Thoracic aorta (tissue), 2 donors: ENCODE results near the gene XDH. TPM values are rescaled to one million over a fixed set of nuclear protein-coding genes. Genes with fewer than 3 reads are reported as not detected.

ENCODE experiments used
- ATAC-seq: fragments of 150-250 bp; one replicate; pipeline ENCODE4 v1.8.0; 2017; ENCODE audit warnings: low read depth; ENCODE audit not compliant: insufficient number of reproducible peaks, low FRiP score
- DNase-seq: peaks from one replicate; pipeline ENCODE4 v3.0.0-alpha.2; 2020; ENCODE audit warnings: low spot score
- H3K27ac ChIP-seq, 2 donors: fragments of 200-600 bp; sonication (generic); 1 replicate in 1 of 2; 2 replicates in 1 of 2; pipeline ENCODE4 v1.5.1; 2016; ENCODE audit warnings: mild to moderate bottlenecking in 2 of 2, moderate library complexity in 2 of 2
- H3K27me3 ChIP-seq: fragments of 200-600 bp; sonication (generic); replicated peaks from 2 replicates; pipeline ENCODE4 v1.6.0; 2016; ENCODE audit warnings: mild to moderate bottlenecking; ENCODE audit not compliant: insufficient read depth
- H3K36me3 ChIP-seq: fragments of 200-600 bp; sonication (generic); one replicate; pipeline ENCODE4 v1.5.1; 2016
- H3K4me1 ChIP-seq, 2 donors: fragments of 200-600 bp; sonication (generic); 1 replicate in 1 of 2; 2 replicates in 1 of 2; pipeline versions ENCODE4 v1.5.1 to v1.6.0; 2016; ENCODE audit warnings: low read depth in 2 of 2, mild to moderate bottlenecking in 1 of 2; ENCODE audit not compliant: control insufficient read depth in 1 of 2
- H3K4me3 ChIP-seq: fragments of 200-600 bp; sonication (generic); 2 replicates; pipeline ENCODE4 v1.5.1; 2016; ENCODE audit warnings: mild to moderate bottlenecking
- H3K9me3 ChIP-seq: fragments of 200-600 bp; sonication (generic); 2 replicates; pipeline ENCODE4 v1.5.1; 2016
- total RNA-seq, 2 donors: library from RNA; depleted of rRNA; stranded (reverse); fragments of >200 nt; gene quantifications; one replicate each; pipeline versions ENCODE4 v1.1.0 to v1.2.3, GENCODE V29; 2016
- TF ChIP-seq, protein P1 (sequence below): fragments of 200-600 bp; sonication (generic); IDR thresholded peaks from one replicate; pipeline ENCODE4 v1.5.1; 2019; ENCODE audit warnings: antibody characterized with exemption

Gene XDH
- total RNA-seq, 2 donors from 2014 or later, result not detected

- no peaks in the 10 kb centered on the region for H3K27me3 ChIP-seq
- no peak overlapping the region for H3K27ac ChIP-seq
- peaks cover 34 to 63% of the 10 kb centered on the region in 2 donors for H3K4me1 ChIP-seq
- H3K9me3 ChIP-seq, result no peaks in the 10 kb centered on the region
- no peak for DNase-seq
- H3K4me3 ChIP-seq, result no peak overlapping the region
- H3K36me3 ChIP-seq, result no peaks in the 10 kb centered on the region
- ATAC-seq, result no peak
- TF ChIP-seq, protein P1, sequence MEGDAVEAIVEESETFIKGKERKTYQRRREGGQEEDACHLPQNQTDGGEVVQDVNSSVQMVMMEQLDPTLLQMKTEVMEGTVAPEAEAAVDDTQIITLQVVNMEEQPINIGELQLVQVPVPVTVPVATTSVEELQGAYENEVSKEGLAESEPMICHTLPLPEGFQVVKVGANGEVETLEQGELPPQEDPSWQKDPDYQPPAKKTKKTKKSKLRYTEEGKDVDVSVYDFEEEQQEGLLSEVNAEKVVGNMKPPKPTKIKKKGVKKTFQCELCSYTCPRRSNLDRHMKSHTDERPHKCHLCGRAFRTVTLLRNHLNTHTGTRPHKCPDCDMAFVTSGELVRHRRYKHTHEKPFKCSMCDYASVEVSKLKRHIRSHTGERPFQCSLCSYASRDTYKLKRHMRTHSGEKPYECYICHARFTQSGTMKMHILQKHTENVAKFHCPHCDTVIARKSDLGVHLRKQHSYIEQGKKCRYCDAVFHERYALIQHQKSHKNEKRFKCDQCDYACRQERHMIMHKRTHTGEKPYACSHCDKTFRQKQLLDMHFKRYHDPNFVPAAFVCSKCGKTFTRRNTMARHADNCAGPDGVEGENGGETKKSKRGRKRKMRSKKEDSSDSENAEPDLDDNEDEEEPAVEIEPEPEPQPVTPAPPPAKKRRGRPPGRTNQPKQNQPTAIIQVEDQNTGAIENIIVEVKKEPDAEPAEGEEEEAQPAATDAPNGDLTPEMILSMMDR, result no peak
These were observed 115.0 kb downstream of the XDH start for GRCh38 chr2:31299547-31299946.

- Histone ChIP-seq H3K4me3 (no peak overlapping the region), H3K9me3 (no peaks in the 10 kb centered on the region), H3K36me3 (no peaks in the 10 kb centered on the region), H3K4me1 (peaks cover 30 to 64% of the 10 kb centered on the region in 2 donors), H3K27me3 (no peaks in the 10 kb centered on the region), H3K27ac (peak overlapping the region; percentile 86 to 89)
- TF ChIP-seq, protein P1, result no peak
- ATAC-seq (no peak), DNase-seq (no peak)
These were observed 116.8 kb downstream of the XDH start for GRCh38 chr2:31297751-31298150.

GRCh38 chr2:31296641-31297287 lies 117.8 kb downstream of the XDH start:
- H3K9me3 ChIP-seq, result no peaks in the 10 kb centered on the region
- no peaks in the 10 kb centered on the region for H3K36me3 ChIP-seq
- no peak for DNase-seq
- peak overlapping the region; percentile 86 to 89 for H3K27ac ChIP-seq
- H3K4me3 ChIP-seq, result peak overlapping the region; percentile 33
- TF ChIP-seq, protein P1, result no peak
- no peaks in the 10 kb centered on the region for H3K27me3 ChIP-seq
- ATAC-seq, result peak; percentile 52
- peaks cover 30 to 54% of the 10 kb centered on the region in 2 donors for H3K4me1 ChIP-seq

- H3K36me3 ChIP-seq, result no peaks in the 10 kb centered on the region
- ATAC-seq, result no peak
- TF ChIP-seq, protein P1, result no peak
These were observed 120.3 kb downstream of the XDH start for GRCh38 chr2:31294196-31294595.

GRCh38 chr2:31287654-31288053 lies 126.9 kb downstream of the XDH start:
- DNase-seq (no peak), ATAC-seq (no peak)
- H3K4me1 ChIP-seq, result peaks cover 10 to 31% of the 10 kb centered on the region in 2 donors
- no peak overlapping the region for H3K27ac ChIP-seq
- H3K27me3 ChIP-seq, result no peaks in the 10 kb centered on the region
- H3K36me3 ChIP-seq, result no peaks in the 10 kb centered on the region
- TF ChIP-seq, protein P1, result no peak
- H3K4me3 ChIP-seq, result no peak overlapping the region
- no peaks in the 10 kb centered on the region for H3K9me3 ChIP-seq

More at GRCh38 chr2:31294196-31294595, 120.3 kb downstream of the XDH start:
- H3K4me1 ChIP-seq, result peaks cover 30 to 62% of the 10 kb centered on the region in 2 donors
- no peak overlapping the region for H3K4me3 ChIP-seq
- no peak for DNase-seq
- peak overlapping the region; percentile 86 to 89 for H3K27ac ChIP-seq
- no peaks in the 10 kb centered on the region for H3K9me3 ChIP-seq
- no peaks in the 10 kb centered on the region for H3K27me3 ChIP-seq
